GM23338 (cell line): ENCODE results near the gene PPP2R5C. TPM values are rescaled to one million over a fixed set of nuclear protein-coding genes. Genes with fewer than 3 reads are reported as not detected.

Source experiments
- ATAC-seq: fragments of 200-7000 bp; cut with Tn5 transposase; 3 replicates; pipeline ENCODE4 v1.9.1; 2020
- DNase-seq: peaks from one replicate; pipeline ENCODE4 v3.0.0-alpha.2; 2015; ENCODE audit warnings: low spot score
- H2AFZ ChIP-seq: fragments of 200-600 bp; sonication (generic); 2 replicates; pipeline ENCODE4 v1.8.0; 2016; ENCODE audit warnings: antibody characterized with exemption, mild to moderate bottlenecking, moderate library complexity
- H3F3A ChIP-seq: fragments of 200-600 bp; sonication (generic); replicated peaks from 2 replicates; pipeline ENCODE4 v1.8.0; 2017; ENCODE audit warnings: antibody characterized with exemption, mixed run types, low read depth
- H3K27ac ChIP-seq: fragments of 200-600 bp; sonication (generic); 2 replicates; pipeline ENCODE4 v1.6.1; 2016; ENCODE audit warnings: low read depth
- H3K27me3 ChIP-seq: fragments of 200-600 bp; sonication (generic); 2 replicates; pipeline ENCODE4 v1.8.0; 2016; ENCODE audit warnings: mild to moderate bottlenecking, mixed run types, moderate library complexity; ENCODE audit not compliant: insufficient read depth
- H3K36me3 ChIP-seq: fragments of 200-600 bp; sonication (generic); 2 replicates; pipeline ENCODE4 v1.8.0; 2016; ENCODE audit warnings: mild to moderate bottlenecking; ENCODE audit not compliant: insufficient read depth
- H3K4me1 ChIP-seq: fragments of 200-600 bp; sonication (generic); 2 replicates; pipeline ENCODE4 v1.8.0; 2016; ENCODE audit warnings: mild to moderate bottlenecking, moderate library complexity; ENCODE audit not compliant: insufficient read depth
- H3K4me2 ChIP-seq: fragments of 200-600 bp; sonication (generic); 2 replicates; pipeline ENCODE4 v1.7.1; 2017; ENCODE audit warnings: mixed run types
- H3K4me3 ChIP-seq: fragments of 200-600 bp; sonication (generic); 2 replicates; pipeline ENCODE4 v1.6.1; 2016; ENCODE audit warnings: mixed run types
- H3K79me2 ChIP-seq: fragments of 200-600 bp; sonication (generic); replicated peaks from 2 replicates; pipeline ENCODE4 v1.8.0; 2017; ENCODE audit warnings: mild to moderate bottlenecking; ENCODE audit not compliant: insufficient read depth
- H3K9me2 ChIP-seq: fragments of 200-600 bp; sonication (generic); 2 replicates; pipeline ENCODE4 v1.8.0; 2017; ENCODE audit not compliant: insufficient read depth
- H4K20me1 ChIP-seq: fragments of 200-600 bp; sonication (generic); replicated peaks from 2 replicates; pipeline ENCODE4 v1.8.0; 2017; ENCODE audit warnings: mild to moderate bottlenecking; ENCODE audit not compliant: insufficient read depth
- H3K27ac Mint-ChIP-seq: 2 replicates; pipeline ENCODE4 v1.8.0; 2020; ENCODE audit warnings: inconsistent platforms, mild to moderate bottlenecking, moderate library complexity, mixed read lengths
- H3K27me3 Mint-ChIP-seq: 3 replicates; pipeline ENCODE4 v1.8.0; 2022; ENCODE audit warnings: low read depth, mild to moderate bottlenecking, moderate library complexity, mixed read lengths, inconsistent platforms; ENCODE audit not compliant: insufficient read depth, poor library complexity
- H3K36me3 Mint-ChIP-seq: 3 replicates; pipeline ENCODE4 v1.8.0; 2021; ENCODE audit warnings: low read depth, mild to moderate bottlenecking, inconsistent platforms, moderate library complexity, mixed read lengths
- H3K4me1 Mint-ChIP-seq: 3 replicates; pipeline ENCODE4 v1.8.0; 2020; ENCODE audit warnings: mild to moderate bottlenecking, inconsistent platforms, mixed read lengths
- H3K4me3 Mint-ChIP-seq: 3 replicates; pipeline ENCODE4 v1.8.0; 2021; ENCODE audit warnings: moderate library complexity, mild to moderate bottlenecking, inconsistent platforms, mixed read lengths
- H3K9me3 Mint-ChIP-seq: 3 replicates; pipeline ENCODE4 v1.8.0; 2020; ENCODE audit warnings: moderate library complexity, mild to moderate bottlenecking, inconsistent platforms, mixed read lengths
- EZH2 ChIP-seq: fragments of 200-600 bp; sonication (generic); IDR thresholded peaks from one replicate; pipeline ENCODE4 v1.8.0; 2017; ENCODE audit warnings: antibody characterized with exemption, mild to moderate bottlenecking, low read depth; ENCODE audit not compliant: unreplicated experiment
- JUNB ChIP-seq: IDR thresholded peaks from one replicate; pipeline ENCODE4 v1.6.1; 2016; ENCODE audit warnings: antibody characterized with exemption; ENCODE audit not compliant: unreplicated experiment
- ZNF462 ChIP-seq: fragments of 250-450 bp; sonication (Bioruptor Pico); IDR thresholded peaks from 2 replicates; pipeline ENCODE4 v1.5.0; 2020; ENCODE audit warnings: mild to moderate bottlenecking, moderate library complexity
- polyA plus RNA-seq: library from polyadenylated mRNA; unstranded; fragments of >200 nt; fragmentation: Nextera tagmentation; extraction: Ambion mirVana; gene quantifications from 2 replicates; pipeline ENCODE4 v1.2.1, GENCODE V29; 2016
- total RNA-seq: library from RNA; depleted of rRNA; stranded (reverse); fragments of >200 nt; shearing (Covaris generic); gene quantifications from 2 replicates; pipeline ENCODE4 v1.2.3, GENCODE V29; 2014

PPP2R5C gene
- total and polyA plus RNA-seq, 2 experiments from 2014 or later = 75.4 to 79.7 TPM

GRCh38 chr14:101918065-101918989 lies 156.8 kb downstream of the PPP2R5C start:
- Histone ChIP-seq H3F3A (no peaks in the 10 kb centered on the region), H3K4me1 (peaks cover 21% of the 10 kb centered on the region), H3K4me3 (peak overlapping the region; percentile 34), H3K36me3 (no peaks in the 10 kb centered on the region), H3K27ac (peak overlapping the region; percentile 95), H3K79me2 (no peaks in the 10 kb centered on the region; the same call in 1 of the 2 replicates), H4K20me1 (no peaks in the 10 kb centered on the region; the same call in 1 of the 2 replicates), H2AFZ (no peak overlapping the region), H3K27me3 (no peaks in the 10 kb centered on the region), H3K9me2 (no peaks in the 10 kb centered on the region), H3K4me2 (peak overlapping the region; percentile 58)
- DNase-seq = peak; percentile 47
- Mint-ChIP-seq H3K36me3 (peaks cover 11% of the 10 kb centered on the region), H3K4me3 (peak overlapping the region; percentile 52), H3K27me3 (peaks cover 12% of the 10 kb centered on the region), H3K9me3 (no peaks in the 10 kb centered on the region; the same call in 2 of the 3 replicates), H3K27ac (peak overlapping the region; percentile 92), H3K4me1 (peaks cover 43% of the 10 kb centered on the region)
- peak; percentile 74 for ATAC-seq
- TF ChIP-seq ZNF462 (CRISPR knock-in tag) (peak; percentile 72), EZH2 (no peak)

- no peak overlapping the region for H3K4me3 Mint-ChIP-seq
- Histone ChIP-seq H3K4me2 (no peak overlapping the region), H4K20me1 (no peaks in the 10 kb centered on the region), H3K36me3 (no peaks in the 10 kb centered on the region), H2AFZ (no peak overlapping the region), H3F3A (0 out of 2 replicates have a peak, but pooled peaks cover under 1% of the 10 kb centered on the region), H3K4me3 (no peak overlapping the region), H3K79me2 (no peaks in the 10 kb centered on the region), H3K27ac (peak overlapping the region; percentile 45; the same call in 1 of the 2 replicates), H3K9me2 (no peaks in the 10 kb centered on the region), H3K4me1 (peaks cover 21% of the 10 kb centered on the region), H3K27me3 (no peaks in the 10 kb centered on the region)
- ATAC-seq (no peak), DNase-seq (no peak)
- H3K9me3 Mint-ChIP-seq = no peaks in the 10 kb centered on the region; the same call in 2 of the 3 replicates
- peaks cover 4% of the 10 kb centered on the region for H3K36me3 Mint-ChIP-seq
- TF ChIP-seq EZH2 = no peak
- no peak for TF ChIP-seq JUNB
- peaks cover 12% of the 10 kb centered on the region for H3K27me3 Mint-ChIP-seq
- peaks cover 43% of the 10 kb centered on the region for H3K4me1 Mint-ChIP-seq
- no peak overlapping the region for H3K27ac Mint-ChIP-seq
Observed at GRCh38 chr14:101920271-101920670, 158.8 kb downstream of the PPP2R5C start.
